Astrocyte of the spinal cord (primary cell): ENCODE results near the gene RASGEF1C.
A peak's percentile ranks its signal among the peaks of the same experiment; 100 is the strongest.

Experiments
- DNase-seq: peaks from one replicate; pipeline ENCODE4 v3.0.0; 2011; ENCODE audit warnings: low read depth, low spot score
- H3K4me3 ChIP-seq: 2 replicates; pipeline ENCODE4 v1.5.1; 2011; ENCODE audit warnings: low read depth, mild to moderate bottlenecking, low read length, moderate library complexity
- in situ Hi-C: cut with HindIII; loops from 2 replicates; pipeline ENCODE4 v1.10.0; 2017; ENCODE audit warnings: low sequenced_read_pairs
- TF ChIP-seq, protein P1 (sequence below): IDR thresholded peaks from 2 replicates; pipeline ENCODE4 v1.5.1; 2012; ENCODE audit warnings: low read depth, mild to moderate bottlenecking, low read length, inconsistent platforms

The RASGEF1C gene

DNA sequence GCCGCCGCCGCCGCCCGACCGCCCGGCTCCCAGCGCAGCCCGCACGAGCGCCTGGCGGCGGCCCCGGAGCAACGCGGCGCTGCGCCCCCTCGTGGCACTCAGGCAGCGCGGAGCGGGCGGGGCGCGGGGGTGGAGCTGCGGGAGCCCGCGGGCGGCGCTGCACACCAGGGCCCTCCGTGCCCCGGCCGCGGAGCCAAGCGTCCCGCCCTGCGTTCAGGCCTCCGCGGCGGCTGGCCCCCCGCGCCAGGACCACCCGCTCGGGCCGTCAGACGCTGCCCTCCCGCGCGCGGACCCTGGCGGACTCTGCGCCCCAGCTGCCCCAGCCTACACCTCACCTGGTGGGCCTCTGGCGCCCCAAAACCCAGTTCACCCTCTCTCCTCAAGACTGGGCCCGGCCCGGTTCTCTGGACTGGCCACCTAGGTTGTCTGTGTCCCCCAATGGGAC, at the start of gene RASGEF1C:
TSS of gene RASGEF1C (minus strand) at position 75 of the 445 bp plus-strand sequence. CDS start 71,159 bp downstream, outside the sequence.
- peak within 1 kb of the TSS; percentile 27 for H3K4me3 ChIP-seq
- DNase-seq, result peak; percentile 47
- in situ Hi-C loops, result no loop called here
- TF ChIP-seq, protein P1, sequence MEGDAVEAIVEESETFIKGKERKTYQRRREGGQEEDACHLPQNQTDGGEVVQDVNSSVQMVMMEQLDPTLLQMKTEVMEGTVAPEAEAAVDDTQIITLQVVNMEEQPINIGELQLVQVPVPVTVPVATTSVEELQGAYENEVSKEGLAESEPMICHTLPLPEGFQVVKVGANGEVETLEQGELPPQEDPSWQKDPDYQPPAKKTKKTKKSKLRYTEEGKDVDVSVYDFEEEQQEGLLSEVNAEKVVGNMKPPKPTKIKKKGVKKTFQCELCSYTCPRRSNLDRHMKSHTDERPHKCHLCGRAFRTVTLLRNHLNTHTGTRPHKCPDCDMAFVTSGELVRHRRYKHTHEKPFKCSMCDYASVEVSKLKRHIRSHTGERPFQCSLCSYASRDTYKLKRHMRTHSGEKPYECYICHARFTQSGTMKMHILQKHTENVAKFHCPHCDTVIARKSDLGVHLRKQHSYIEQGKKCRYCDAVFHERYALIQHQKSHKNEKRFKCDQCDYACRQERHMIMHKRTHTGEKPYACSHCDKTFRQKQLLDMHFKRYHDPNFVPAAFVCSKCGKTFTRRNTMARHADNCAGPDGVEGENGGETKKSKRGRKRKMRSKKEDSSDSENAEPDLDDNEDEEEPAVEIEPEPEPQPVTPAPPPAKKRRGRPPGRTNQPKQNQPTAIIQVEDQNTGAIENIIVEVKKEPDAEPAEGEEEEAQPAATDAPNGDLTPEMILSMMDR, result peak; percentile 33

DNA sequence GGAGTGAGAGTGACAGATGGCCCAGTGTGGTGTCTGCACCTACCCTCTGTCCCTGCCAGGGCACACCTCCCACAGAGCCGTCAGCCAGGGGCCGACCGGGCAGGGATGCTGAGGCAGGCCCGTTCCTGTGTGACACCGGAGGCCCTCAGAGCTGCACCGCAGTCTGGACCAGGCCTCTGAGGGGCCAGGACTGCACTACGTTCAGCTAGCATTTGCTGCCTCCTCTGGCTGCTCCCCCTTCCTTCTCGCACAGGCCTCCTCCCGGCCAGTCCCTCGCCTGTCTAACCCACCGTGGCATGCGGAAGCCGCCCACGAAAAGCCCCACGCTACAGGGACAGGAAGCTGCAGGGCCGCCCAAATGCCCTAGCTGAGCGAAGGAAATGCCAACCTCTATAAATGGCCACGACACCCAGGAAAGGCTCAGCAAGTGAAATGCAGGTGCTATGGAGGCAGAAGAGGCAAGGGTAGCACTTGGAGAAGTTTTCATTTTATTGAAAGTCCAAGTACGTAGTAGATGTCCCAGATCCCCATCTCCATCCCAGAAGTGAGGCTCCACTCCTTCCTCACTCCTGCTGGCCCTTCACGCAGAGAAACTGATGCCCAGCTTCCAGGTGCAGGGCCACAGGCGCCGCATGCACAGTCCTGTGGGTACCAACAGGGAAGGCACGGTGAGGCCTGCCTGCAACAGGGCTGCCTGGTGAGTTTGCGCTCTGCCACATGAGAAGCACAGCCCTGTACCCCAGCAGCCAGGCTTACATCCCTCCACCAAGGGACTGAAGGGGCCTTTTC, 44.2 kb upstream of the RASGEF1C start:
- no peak overlapping the region for H3K4me3 ChIP-seq
- in situ Hi-C loops, result no loop called here
- TF ChIP-seq, protein P1, result no peak
- no peak for DNase-seq

DNA sequence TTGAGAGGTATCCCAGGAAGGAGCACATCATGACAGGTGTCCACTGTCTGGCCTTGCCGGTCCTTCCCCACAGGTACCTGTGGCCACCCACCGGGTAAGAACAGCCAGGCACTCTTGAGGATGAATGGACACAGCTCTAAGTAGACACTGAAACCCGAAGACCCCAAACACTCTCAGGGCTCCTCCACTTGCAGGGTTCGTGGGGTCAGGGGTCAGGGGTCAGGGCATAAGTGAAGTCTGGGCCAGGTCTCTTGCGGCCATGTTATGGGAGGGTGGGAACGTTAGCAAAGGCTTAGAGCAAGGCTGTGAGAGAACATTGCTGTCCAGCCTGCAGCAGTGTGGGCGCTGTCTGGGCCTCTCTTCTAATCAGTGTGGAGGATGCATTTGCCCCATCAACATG, 42.9 kb upstream of the RASGEF1C start:
- in situ Hi-C loops, result no loop called here
- H3K4me3 ChIP-seq, result no peak overlapping the region
- TF ChIP-seq, protein P1, result no peak

DNA sequence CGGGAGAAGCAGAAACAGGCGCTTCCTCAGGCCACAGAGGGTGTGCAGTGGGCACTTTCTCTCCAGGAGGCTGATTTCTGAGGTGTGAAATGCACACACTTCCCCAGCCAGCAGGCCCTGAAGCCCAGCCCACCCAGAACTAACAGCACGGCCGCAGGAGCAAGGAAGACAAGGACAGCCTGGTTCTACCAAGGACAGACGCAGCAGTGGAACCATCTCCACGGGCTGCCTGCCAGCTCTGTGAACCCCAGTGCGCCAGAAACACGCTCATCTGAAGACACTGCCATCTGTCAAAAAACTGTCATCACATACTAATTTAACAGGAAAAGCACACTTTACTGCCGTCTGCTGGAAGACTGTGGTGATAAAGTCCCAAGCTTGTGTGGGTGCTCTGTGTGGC, 42.1 kb upstream of the RASGEF1C start:
- no peak overlapping the region for H3K4me3 ChIP-seq
- TF ChIP-seq, protein P1, result no peak
- in situ Hi-C loops, result no loop called here
- no peak for DNase-seq

More for the DNA sequence above, 42.9 kb upstream of the RASGEF1C start:
- no peak for DNase-seq

DNA sequence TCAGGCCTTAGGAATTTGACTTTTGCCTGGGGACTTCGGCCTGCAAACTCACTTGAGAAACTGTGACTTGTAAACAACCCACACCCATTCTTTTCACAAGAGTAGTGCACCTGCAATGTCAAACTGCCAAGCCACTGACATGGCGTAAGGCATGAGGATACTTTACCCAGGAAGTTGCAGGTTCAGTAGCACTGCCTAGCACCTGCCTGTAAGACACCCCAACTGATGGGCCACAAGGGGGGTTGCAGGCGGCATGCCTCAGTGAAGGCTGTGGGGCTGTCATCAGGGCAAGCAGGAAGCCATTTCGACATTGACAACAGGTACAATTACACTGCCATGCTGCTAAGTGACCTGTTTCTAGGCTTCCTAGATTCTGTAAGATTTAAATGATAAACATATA, 41.3 kb upstream of the RASGEF1C start:
- DNase-seq, result no peak
- H3K4me3 ChIP-seq, result no peak overlapping the region
- in situ Hi-C loops, result no loop called here
- TF ChIP-seq, protein P1, result no peak

DNA sequence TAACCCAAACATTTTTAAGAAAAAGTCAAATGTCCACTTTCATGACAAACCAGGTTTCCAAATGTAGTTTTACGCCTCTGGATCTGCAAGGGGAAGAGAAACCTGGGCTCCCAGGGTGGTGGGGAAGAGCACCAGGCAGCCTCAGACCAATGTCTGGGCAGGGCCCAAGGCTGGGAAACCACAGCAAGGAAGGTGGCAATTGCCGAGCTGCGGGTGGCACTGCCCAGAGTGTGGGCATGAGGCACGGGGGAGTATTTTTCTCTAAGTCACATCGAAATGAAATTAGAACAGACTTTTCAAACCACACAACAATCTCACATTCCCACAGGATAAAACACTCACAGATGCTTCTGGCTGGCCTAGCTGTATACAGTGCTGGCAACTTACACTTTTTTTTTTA, 32.6 kb upstream of the RASGEF1C start:
- TF ChIP-seq, protein P1, result no peak
- H3K4me3 ChIP-seq, result no peak overlapping the region
- in situ Hi-C loops, result no loop called here
- DNase-seq, result no peak
